Stimulated activated CD8-positive, alpha-beta memory T cell treated with anti-CD3 and anti-CD28 coated beads, Interleukin-15, amount 100 ng/mL, for 4 hours (primary cell): ENCODE measurements around the gene PROM2.

ENCODE experiments used
- DNase-seq, 2 donors: peaks; one replicate each; pipeline ENCODE4 v3.0.0-alpha.2; 2020; ENCODE audit warnings: low read depth in 2 of 2

The PROM2 gene

DNA sequence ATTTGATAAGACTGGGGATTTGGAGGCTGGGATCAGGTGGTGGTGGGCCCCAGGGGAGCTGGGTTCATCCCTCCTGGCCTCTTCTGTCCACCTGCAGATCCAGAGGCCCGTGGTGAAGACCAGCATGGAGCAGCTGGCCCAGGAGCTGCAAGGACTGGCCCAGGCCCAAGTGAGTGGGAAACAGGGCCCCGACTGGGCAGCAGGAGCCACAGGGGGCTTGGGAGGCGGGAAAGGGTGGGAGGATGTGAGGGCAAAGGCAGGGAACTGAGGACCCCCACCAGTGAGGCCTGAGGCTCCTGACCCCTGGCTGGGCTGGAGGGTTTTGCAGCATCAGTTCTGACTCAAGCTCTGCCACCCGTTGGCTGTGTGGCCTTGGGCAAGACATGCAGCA is 11.3 kb downstream of the PROM2 start:
- DNase-seq, result no peak

DNA sequence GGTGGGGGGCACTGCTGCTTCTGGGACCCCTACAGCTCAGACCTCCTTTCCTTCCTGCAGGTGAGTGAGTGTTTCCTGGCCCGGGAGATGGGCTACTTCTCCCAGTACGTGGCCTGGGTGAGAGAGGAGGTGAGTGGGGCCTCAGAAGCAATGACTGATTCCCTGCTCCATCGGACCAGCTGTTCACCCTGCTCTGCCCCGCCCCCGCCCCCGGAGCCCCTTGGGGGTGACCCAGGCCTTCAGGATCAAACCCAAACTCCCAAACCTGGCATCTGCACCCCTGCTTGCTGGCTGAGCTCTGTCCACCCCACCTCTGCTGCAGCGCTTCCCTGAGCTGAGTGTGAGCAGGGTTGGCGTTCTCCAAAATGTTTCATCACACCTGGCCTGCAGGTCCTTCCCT is 13.1 kb downstream of the PROM2 start:
- no peak for DNase-seq

DNA sequence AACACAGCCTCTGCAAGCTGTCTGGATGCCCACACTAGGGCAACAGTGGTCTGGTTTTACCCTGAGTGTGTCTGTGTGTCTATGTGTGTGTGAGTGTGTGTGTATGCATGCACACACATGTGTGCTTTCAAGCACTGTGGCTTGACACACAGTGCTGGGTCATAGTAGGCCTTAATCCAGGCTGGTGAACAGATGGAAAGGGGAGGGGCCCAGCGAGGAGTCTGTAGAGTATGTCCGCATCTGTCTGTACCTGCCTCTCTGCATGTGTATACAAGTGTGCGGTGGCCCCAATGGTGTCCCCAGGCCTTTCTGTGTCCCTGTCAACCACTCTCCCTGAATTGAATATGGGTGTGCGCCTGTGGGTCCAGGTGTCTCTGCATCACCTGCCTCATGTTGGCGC is 13.6 kb downstream of the PROM2 start:
- no peak for DNase-seq

DNA sequence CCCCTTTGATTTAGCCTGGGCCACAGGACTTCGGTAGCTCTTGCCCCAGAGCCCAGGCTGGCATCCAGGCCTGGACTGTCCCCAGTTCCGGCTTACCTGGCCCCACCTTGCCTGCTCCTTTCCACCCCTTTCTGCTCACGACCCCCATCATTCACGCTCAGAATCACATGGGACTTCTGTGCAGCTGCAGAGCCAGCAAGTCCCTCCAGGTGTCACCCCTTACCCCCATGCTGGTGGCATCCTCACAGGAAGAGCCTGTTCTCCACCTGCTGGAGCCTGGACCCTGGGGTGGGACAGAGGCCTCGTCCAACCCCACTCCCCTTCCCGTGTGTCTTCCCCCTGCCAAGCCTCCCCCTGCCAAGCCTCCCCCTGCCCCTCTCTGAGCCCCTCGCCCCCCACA is 15.0 kb downstream of the PROM2 start:
- DNase-seq, result no peak

DNA sequence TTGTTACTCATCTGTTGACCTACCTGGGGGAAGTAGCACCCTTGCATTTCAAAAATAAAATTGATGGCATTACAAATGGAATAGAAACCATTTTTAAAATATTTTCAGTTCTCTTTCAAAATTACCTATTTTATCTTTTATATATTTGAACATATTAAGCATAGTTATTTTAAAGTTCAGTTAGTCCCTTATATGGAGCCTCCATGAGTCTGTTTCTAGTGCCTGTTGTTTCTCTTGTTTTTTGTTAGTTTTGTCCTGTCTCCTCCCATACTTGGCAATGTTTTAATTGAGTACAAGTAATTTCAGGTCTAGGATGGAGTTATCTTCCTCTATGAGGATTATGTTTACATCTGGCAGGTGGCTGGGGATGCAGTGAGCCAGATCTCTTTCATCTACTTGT is 17.0 kb downstream of the PROM2 start:
- DNase-seq, result no peak

DNA sequence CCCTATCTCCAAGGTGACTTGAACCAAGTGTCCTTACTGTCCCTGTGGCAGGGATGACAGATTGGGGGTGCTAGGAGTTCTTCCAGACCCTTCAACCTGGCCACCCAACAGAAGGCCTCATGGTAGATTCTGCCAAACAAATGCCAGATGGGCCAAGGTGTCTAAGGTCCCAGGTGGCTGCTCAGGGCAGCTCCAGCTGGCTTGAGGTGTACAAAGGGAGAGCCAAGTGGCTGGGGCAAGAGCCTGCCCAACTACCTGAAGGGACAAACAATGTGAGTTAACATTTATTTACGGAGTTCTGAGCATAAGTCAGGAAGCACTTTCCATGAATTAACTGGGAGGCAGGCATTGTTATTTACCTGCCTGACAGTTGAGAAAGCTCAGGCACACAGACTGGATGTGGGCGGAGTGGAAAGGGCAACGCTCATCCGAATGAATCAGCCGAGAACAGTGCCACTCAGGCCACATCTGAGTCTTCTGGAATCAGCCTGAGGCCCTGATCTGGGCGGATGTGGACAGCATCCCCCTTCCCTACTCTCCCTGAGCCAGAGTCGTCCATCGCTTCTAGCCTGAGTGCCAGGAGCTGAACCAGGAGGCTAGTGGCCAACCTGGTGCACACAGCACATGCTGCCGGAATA is 18.5 kb downstream of the PROM2 start:
- DNase-seq, result no peak

DNA sequence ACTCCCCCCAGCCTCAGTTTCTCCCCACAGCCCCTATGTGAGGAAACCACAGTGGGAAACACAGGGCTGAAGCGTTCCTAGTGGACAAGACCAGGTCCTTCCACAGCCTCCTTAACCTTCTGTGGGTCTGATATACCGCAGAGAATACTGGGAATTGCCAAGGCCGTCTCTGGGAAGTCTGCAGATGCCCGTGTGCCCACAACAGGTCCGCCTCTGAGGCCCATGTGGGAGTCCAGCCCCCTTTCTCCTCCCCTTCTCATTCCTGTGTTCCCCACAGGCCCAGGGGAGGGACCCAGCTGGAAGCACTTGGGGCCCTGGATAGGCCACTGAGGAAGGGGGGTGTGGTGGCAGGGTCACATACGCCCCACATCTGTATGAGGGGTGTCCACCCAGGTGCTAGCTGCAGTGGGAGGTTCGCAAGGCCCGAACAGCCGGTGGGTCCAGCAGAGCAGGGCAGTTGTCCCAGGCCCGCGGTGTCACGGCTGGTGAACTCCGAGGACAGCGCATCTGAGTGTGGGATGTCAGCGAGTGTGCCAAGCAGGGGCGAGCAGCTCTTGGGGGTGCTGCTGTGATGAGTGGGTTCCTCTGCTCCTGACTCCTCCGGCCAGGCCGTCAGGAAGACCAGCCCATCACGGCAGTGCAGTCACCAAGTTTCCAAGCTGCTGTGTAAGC is 20.5 kb downstream of the PROM2 start:
- DNase-seq, result no peak

DNA sequence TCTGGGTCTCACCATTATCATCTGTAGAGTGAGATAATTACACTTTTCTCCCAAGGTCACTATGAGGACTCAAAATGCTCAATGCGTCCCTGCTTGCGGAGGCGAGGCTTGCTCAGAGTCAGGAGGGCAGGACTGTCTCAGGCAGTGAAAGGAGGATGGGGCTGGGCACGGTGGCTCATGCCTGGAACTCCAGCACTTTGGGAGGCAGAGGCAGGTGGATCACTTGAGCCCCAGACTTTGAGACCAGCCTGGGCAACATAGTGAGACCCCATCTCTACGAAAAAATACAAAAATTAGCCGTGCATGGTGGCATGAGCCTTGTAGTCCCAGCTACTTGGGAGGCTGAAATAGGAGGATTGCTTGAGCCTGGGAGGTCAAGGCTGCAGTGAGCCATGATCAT is 21.1 kb downstream of the PROM2 start:
- no peak for DNase-seq

DNA sequence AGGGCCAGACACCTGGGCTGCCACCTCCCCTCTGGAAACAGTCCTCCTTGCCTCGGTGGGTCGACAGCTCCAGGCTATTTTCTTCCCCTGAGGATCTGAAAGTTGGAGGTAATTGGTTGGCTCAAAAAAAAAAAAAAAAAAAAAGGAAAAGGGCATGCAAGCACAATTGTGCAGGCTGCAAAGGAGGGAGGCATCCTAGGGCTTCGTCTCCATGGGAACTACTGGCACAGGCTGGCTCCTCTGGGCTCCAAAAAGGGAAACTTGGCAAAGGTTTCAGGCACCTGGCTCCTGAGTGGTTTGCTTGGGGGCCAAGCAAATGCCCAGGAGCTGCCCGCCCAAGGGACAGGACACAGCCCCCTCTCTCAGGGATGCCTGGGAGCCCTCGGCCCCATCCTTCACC is 21.8 kb downstream of the PROM2 start:
- DNase-seq, result no peak

DNA sequence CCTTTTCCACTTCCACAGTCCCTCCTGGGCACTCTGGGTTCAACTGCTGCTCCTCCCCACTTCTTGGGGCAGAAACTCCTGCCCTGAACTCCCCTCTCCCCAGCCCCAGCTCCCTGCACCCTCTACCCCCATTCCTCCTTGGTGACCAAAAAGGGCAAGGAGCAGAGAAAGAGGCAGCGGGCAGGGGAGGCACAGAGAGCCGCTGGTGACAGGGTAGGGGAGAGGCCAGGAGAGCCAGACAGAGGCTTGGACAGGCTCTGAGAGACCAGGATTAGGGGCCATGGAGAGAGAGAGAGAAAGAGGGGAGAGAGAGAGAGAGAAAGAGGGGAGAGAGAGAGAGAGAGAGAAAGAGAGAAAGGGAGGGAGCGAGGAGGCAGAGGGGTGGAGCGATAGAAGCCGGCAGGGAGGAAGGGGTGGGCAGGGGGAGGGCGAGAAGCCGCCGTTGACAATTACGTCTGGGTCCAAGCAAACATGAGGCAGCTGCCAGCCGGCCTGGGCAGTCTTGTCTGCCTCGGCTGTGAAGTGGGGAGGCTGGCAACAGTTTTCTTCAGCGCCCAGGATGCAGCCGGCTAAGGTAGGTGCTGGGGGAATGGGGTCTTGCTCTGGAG is 22.7 kb downstream of the PROM2 start, which contains the start of gene KCNIP3:
Gene KCNIP3, plus strand, starts transcription at position 468 of the 608 bp plus-strand sequence. Its CDS starts 92 bp downstream, at position 560.
- no peak for DNase-seq

DNA sequence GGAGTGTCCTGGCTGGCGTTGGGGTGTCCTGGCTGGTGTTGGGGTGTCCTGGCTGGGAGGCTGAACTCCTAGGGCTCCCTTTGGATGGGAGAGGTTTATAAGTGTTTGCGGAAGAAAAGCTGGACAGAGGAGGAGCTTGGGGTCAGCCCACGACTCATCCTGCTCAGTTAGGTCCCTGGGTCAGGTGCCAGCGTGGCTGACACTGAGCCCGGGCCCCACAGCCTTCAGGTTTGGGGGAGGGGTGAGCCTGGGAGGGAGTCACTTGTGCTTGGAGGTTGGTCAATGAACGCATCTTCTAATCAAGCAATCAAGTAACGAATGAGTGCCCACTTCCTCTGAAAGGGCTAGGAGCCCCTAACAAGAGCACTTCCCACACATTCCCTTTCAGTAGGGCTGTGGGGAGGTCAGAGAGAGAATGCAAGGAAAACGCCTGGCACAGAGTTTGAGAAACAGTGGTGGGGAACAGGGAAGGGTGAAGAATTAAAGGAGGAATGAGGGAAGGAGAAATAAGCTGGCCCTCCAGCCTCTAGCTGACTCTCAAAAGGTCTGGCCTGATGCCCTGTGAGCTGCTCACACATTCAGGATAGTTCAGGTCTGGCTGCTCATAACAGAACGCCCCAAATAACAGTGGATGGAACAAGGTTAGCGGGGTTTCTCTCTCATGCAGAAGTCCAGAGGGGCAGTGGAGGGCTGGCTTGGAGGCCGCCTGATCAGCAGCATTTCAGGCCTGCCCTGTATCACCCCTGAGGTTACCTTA is 23.6 kb downstream of the PROM2 start:
- DNase-seq, result no peak

DNA sequence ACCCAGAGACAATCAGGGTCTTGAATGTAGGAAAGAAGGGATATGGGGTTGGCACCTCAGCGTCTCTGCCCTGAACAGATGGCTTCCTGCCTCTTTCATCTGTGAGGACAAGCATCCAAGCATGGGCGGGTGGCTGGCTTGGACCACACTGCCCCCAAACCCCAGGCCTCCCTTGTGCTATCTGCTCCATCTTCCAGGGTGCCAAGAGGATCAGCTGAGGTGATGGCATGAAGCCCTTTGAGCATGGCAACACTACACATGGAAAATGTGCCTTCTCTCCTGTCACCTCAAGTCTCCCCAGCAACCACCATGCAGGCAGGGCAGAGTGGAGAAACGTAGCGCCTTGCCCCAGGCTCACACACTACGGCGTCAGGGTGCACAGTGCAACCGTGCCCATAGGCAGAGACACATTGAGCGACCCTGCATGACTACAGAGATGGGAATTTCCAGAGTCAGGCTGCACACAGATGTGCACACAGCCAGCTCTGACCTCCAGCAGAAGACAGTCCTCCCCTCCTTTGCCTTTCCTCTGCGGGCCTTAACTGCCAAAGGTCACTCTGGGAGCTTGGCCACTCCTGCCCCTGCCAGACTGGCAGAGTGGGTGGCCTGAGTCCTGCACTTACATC is 24.4 kb downstream of the PROM2 start:
- no peak for DNase-seq

DNA sequence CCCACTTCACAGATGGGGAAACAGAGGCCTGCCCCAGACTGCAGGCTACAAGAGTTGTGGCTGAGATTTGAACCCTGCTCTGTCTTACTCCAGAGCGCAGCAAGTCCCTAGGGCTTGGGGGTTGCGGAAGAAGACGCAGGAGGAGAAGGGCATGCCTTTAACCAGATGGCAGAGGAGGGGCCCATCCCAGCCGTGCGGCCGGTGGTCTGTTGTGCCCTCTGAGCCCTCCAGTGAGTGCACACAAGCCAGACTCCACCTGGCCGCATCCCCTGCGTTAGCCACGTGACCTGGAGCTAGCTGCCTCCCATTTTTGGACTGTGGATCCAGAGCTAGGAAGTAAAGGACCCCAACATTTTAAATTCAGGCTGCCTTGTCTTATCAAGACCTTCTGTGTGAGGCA is 25.7 kb downstream of the PROM2 start:
- DNase-seq, result no peak

DNA sequence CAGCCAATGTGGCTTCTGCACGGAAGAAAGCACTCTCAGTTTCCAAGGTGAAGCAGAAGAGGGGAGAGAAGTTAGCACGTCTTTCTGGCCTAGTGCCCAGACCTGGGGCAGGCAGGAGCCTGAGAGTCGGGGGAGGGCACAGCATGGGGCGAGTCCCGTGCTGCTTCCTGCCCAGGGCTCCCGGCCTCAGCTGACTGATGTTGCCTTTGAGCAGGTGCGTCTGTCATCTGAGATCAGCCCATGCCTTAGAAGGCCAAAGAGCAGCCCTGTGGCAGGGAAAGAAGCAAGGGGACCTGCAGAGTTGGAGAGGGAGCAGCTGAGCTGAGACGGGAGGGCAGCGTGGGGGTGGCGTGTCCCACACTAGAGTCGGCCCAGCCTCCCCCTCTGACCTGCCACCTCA is 26.2 kb downstream of the PROM2 start:
- no peak for DNase-seq

DNA sequence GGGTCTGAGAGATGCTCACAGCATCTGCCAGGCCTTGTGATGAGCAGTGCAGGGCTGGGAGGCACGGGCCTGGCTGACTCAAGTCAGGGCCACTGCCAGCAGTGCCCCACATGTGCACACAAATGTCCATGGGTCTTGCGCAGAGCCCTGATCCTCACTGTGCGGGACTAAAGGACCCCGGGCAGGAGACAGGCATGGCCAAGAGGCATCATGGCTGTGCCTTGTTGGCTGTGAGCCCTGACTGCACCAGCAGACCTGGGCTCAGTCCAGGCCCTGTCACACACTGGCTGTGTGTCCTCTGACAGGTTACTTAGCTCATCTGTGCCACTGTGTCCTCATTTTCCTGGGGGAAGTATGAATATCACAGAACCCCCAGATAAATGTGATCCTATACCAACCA is 26.9 kb downstream of the PROM2 start:
- DNase-seq, result no peak

DNA sequence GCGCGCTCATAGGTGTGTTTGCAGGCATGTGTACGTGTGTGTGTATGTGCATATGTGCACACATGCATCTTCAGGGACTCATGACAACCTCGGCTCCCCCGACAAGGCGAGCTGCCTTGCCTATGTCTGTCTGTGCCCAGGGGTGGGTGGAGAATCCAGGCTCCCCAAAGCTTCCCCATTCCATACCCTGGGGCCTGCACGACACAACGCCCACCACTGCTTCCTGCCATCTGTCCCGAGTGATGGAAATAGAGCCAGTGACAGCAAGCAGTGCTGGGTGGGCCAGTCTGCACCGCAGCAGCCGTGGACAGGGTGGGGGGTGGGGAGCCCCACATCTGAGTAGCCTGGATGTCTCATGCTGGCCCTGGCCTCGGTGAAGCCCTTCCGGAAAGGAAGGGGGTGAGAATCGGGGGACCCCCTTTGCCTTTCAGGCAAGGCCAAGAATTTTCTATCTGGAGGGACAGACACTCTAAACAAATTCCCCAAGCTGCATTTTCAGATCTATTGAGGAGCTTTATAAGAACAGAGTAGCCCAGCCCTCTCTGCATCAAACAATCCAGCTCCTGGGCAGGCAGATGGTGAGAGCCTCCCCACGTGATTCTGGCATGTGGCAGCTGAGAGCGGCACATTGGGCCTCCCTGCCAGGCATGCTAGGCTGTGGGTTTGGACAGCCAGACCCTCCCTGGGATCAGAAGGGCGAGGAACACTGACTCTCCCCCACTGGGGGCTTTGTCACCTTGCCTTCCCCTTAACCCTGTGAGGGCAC is 27.8 kb downstream of the PROM2 start:
- no peak for DNase-seq

DNA sequence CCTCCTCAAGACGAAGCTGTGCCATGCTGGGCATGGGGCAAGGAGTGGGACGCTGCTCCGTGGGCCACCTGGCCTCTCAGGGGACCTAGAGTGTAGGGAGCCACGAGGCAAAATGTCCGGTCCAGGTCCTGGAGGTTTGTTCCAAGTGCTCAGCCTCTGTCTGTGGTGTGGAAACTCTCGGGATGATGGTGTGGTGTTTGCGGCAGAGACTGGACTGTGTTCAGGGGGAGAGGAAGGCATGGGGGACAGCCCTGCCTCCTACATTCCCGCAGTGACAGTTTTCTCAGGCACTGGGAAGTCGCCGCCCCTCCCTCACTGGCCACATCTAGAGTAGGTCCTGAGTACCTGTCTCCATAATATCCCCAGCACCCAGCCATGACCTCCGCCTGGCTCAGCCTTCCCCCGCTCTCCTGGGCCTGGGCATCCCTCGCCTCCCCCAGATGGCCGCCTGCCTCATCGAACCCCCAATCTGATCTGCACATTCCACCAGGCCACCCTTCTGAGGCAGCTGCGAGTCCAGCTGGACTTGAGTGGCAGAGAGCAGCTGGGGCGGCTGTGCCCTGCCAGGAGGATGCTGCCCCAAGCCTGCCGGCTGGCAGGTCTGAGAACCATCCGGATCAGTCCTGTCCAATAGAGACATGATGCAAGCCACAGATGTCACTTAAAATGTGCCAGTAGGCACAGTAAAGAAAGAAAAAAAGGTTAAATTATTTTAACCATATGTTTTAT is 29.1 kb downstream of the PROM2 start:
- DNase-seq, result no peak

DNA sequence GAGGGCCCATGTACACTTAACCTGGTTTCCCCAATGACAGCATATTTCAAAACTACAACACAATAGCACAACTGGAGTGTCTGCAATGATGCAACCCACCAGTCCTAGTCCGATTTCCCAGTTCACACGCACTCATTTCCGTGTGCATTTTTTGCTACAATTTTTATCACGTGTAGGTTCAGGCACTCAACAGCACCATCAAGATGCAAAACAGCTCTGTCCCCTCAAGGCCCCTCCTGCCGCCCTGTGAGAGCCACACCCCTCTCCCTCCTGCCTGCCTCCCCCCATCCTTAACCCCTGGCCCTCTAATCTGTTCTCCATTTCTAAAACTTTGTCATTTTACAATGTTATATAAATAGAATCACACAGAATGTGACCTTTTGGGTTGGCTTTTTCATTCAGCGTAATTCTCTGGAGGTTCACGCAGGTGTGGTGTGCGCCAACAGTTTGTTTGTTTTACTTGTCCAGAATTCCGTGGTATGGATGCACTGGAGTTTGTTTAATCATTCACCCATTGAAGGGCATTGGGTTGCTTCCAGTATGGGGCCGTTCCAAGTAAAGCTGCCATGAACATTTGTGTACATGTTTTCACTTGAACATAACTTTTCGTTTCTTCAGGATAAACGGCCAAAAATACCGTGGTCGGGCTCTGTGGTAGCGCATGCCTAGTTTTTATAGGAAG is 31.3 kb downstream of the PROM2 start:
- no peak for DNase-seq

DNA sequence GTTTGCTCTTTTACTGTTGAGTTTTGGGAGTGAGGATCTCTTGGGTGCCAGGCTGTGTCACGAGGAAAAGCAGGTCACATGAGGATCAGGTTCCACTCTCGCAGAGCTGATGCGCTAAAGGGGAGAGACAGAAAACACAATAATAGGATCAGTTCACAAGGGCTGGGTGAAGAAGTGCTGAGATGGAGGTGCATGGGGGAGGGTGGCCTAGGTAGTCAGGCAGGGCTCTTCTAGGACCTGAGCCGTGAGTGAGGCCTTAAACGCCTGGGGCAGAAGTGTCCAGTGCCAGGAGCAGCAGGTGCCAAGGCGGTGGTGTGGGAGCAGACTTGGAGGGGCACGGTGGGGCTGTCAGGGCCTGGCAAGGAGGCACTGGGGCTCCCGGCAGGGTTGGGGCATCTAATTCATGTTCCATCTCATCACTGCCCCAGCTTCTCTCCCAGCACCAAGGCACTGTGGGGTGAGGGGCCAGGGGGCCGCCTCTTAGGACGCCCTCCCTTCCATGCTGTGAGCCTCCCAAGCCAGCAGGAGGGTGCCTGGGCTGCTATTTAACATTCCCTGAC is 32.2 kb downstream of the PROM2 start:
- no peak for DNase-seq

DNA sequence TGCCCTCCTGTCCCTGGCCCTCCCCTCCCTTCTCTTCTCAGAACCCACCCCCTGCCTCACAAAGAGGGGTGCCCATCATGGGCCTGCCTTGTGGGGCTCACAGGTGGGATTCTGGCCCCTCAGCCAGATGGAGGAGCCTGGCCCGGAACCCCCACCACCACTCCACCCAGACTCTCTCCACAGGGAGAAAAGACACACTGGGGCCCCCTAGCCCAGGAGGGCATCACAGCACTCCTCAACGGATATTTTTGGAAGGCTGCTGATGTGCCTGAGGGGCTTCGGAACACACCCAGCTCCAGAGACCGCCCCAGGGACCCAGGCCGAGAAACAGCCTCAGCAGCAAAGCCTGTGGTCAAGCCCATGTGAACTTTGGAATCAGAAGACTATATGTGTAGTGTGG is 32.8 kb downstream of the PROM2 start:
- no peak for DNase-seq
